Measurements from ENCODE around the gene MYH15. TPM values are rescaled to one million over a fixed set of nuclear protein-coding genes. Genes with fewer than 3 reads are reported as not detected.

Gene MYH15
- total and polyA plus RNA-seq, 10 of the 15 experiments (the other 5 are each of a cell fraction or from before 2014, with no cell fraction given), result 0.05 to 0.27 (median 0.09) TPM; not detected in 1

DNA sequence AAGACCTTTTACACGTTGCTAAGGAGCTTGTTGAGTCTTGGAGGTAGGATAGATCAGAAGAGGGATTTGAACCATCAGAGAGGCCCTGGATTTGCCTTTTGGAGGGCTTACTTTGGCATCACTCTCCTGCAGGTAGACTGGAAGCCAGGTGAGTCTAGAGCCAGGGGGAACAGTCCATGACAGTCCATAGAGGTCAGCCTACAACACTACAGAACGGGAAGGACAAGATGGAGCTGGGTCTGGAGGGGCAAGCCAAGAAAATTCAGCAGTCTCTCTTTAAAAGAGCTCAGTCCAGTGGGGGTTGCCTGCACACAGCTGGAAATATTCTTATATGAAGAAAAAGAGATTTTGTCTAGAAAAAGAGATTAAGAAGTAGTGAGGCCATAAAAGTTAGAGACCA is 153.4 kb downstream of the MYH15 start:
- ChIA-PET POLR2A (no interaction called here), SMC1A (ENCODE audit: uncharacterized antibody, unreplicated experiment) (no interaction called here), RAD21 (ENCODE audit: unreplicated experiment) (no interaction called here), CTCF (interaction anchor here (0.9 kb wide), 1 partner anchor 14 kb away, joined by 3 read pairs; no protein-coding TSS in a partner anchor)
- WGBS (ENCODE audit: insufficient coverage, insufficient replicate concordance, low lambda C conversion rate, missing lambda C conversion rate), result 2% methylated on average over 2 of the region's 2 CpGs
- Histone ChIP-seq H3K4me2 (ENCODE audit: control insufficient read depth, insufficient read depth) (no peak overlapping the region), H3K79me2 (ENCODE audit: control insufficient read depth, insufficient read depth, low read length) (no peaks in the 10 kb centered on the region), H3K4me3 (no peak overlapping the region), H3K36me3 (ENCODE audit: control insufficient read depth in 2 of 2, insufficient read depth in 2 of 2, low read length in 1 of 2) (no peaks in the 10 kb centered on the region), H3K9me3 (replicated peaks; ENCODE audit: control insufficient read depth, insufficient read depth, low read length) (no peaks in the 10 kb centered on the region), H3K9ac (ENCODE audit: control insufficient read depth, insufficient read depth, low read length) (no peak overlapping the region), H4K20me1 (ENCODE audit: control insufficient read depth, insufficient read depth) (no peaks in the 10 kb centered on the region), H3K27ac (ENCODE audit: control insufficient read depth, insufficient read depth) (no peak overlapping the region), H3K27me3 (replicated peaks in 1 of 2; ENCODE audit: control insufficient read depth in 2 of 2, insufficient read depth in 2 of 2, low read length in 1 of 2) (no peaks in the 10 kb centered on the region; a peak in 1 of 4 replicates), H3K4me1 (ENCODE audit: control insufficient read depth, insufficient read depth, low read length) (no peaks in the 10 kb centered on the region), H2AFZ (ENCODE audit: control insufficient read depth, low read depth, low read length) (no peak overlapping the region)
- FAIRE-seq, result no peak
- TF ChIP-seq BRCA1 (IDR thresholded peaks at IDR 0.05; ENCODE audit: low read depth, low read length) (no peak), BMI1 (IDR thresholded peaks at IDR 0.05; ENCODE audit: borderline replicate concordance) (no peak), GABPA (IDR thresholded peaks at IDR 0.05; ENCODE audit: low read depth) (no peak), EZH2 (IDR thresholded peaks at IDR 0.05; ENCODE audit: borderline replicate concordance, control insufficient read depth, low read depth, low read length) (no peak)
- no peak for DNase-seq (ENCODE audit: low read depth, low spot score)
- in situ Hi-C loops (cut with MboI), result no loop called here
- no peak for ATAC-seq
- no TSS peak for BruUV-seq (replicated peaks)
- intact Hi-C loops (cut with micrococcal nuclease; ENCODE audit: unreplicated experiment), result no loop called here

DNA sequence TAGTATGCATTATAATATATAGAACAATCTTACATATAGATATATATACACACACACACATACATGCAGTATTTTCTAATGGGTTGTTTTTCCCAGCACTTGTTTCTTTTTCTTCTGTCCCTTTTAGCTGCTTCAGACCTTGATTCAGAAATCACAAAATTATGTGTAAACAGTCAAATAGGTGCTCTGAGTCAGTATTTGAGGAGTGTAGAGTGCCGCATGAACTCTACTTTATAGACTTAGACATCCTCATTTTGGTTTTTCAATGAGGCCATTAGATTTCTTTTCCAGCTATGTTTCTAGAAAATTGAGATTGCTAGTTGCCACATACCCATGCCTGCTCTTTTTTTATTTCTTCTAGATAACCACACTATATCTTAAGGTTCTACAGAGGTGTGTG is 155.8 kb downstream of the MYH15 start:
- H4K20me1 ChIP-seq (ENCODE audit: control insufficient read depth, insufficient read depth), result no peaks in the 10 kb centered on the region
- H3K27ac ChIP-seq (ENCODE audit: control insufficient read depth, insufficient read depth), result no peak overlapping the region
- no peaks in the 10 kb centered on the region for H3K36me3 ChIP-seq (ENCODE audit: control insufficient read depth in 2 of 2, insufficient read depth in 2 of 2, low read length in 1 of 2)
- H3K9me3 ChIP-seq (replicated peaks; ENCODE audit: control insufficient read depth, insufficient read depth, low read length), result no peaks in the 10 kb centered on the region
- in situ Hi-C loops (cut with MboI), result no loop called here
- no TSS peak for BruUV-seq (replicated peaks)
- POLR2A ChIA-PET, result no interaction called here
- H3K4me3 ChIP-seq, result no peak overlapping the region
- no peak overlapping the region for H3K4me2 ChIP-seq (ENCODE audit: control insufficient read depth, insufficient read depth)
- SMC1A ChIA-PET (ENCODE audit: uncharacterized antibody, unreplicated experiment), result interaction anchor here (0.9 kb wide), 2 partner anchors 8 to 132 kb away, joined by 3 read pairs; partner anchors contain the start of gene IFT57
- intact Hi-C loops (cut with micrococcal nuclease; ENCODE audit: unreplicated experiment), result no loop called here
- no peaks in the 10 kb centered on the region for H3K79me2 ChIP-seq (ENCODE audit: control insufficient read depth, insufficient read depth, low read length)
- CTCF ChIA-PET, result interaction anchor here (0.8 kb wide), 1 partner anchor 13 kb away, joined by 3 read pairs; no protein-coding TSS in a partner anchor
- no peak overlapping the region for H3K9ac ChIP-seq (ENCODE audit: control insufficient read depth, insufficient read depth, low read length)
- FAIRE-seq (peak; percentile 31), ATAC-seq (no peak), DNase-seq (ENCODE audit: low read depth, low spot score) (no peak)
- H3K4me1 ChIP-seq (ENCODE audit: control insufficient read depth, insufficient read depth, low read length), result no peaks in the 10 kb centered on the region
- H3K27me3 ChIP-seq (replicated peaks in 1 of 2; ENCODE audit: control insufficient read depth in 2 of 2, insufficient read depth in 2 of 2, low read length in 1 of 2), result no peaks in the 10 kb centered on the region
- WGBS (ENCODE audit: insufficient coverage, insufficient replicate concordance, low lambda C conversion rate, missing lambda C conversion rate), result 95% methylated on average over 1 of the region's 1 CpG
- RAD21 ChIA-PET (ENCODE audit: unreplicated experiment), result interaction anchor here (0.5 kb wide), 1 partner anchor 33 kb away, joined by 4 read pairs; no protein-coding TSS in a partner anchor
- no peak overlapping the region for H2AFZ ChIP-seq (ENCODE audit: control insufficient read depth, low read depth, low read length)
- TF ChIP-seq PML (IDR thresholded peaks at IDR 0.05; ENCODE audit: low read length) (no peak), TCF12 (IDR thresholded peaks at IDR 0.05; ENCODE audit: low read depth, low read length) (no peak), SUPT20H (IDR thresholded peaks at IDR 0.05; ENCODE audit: borderline replicate concordance, control insufficient read depth, low read depth, low read length) (no peak), MTA3 (IDR thresholded peaks at IDR 0.05; ENCODE audit: borderline replicate concordance, low read length) (no peak), NBN (IDR thresholded peaks at IDR 0.05) (no peak), POU2F2 (IDR thresholded peaks at IDR 0.05; ENCODE audit: borderline replicate concordance, low read depth, low read length) (no peak), ZNF622 (IDR thresholded peaks at IDR 0.05) (no peak)
- TF ChIP-seq, protein P1, sequence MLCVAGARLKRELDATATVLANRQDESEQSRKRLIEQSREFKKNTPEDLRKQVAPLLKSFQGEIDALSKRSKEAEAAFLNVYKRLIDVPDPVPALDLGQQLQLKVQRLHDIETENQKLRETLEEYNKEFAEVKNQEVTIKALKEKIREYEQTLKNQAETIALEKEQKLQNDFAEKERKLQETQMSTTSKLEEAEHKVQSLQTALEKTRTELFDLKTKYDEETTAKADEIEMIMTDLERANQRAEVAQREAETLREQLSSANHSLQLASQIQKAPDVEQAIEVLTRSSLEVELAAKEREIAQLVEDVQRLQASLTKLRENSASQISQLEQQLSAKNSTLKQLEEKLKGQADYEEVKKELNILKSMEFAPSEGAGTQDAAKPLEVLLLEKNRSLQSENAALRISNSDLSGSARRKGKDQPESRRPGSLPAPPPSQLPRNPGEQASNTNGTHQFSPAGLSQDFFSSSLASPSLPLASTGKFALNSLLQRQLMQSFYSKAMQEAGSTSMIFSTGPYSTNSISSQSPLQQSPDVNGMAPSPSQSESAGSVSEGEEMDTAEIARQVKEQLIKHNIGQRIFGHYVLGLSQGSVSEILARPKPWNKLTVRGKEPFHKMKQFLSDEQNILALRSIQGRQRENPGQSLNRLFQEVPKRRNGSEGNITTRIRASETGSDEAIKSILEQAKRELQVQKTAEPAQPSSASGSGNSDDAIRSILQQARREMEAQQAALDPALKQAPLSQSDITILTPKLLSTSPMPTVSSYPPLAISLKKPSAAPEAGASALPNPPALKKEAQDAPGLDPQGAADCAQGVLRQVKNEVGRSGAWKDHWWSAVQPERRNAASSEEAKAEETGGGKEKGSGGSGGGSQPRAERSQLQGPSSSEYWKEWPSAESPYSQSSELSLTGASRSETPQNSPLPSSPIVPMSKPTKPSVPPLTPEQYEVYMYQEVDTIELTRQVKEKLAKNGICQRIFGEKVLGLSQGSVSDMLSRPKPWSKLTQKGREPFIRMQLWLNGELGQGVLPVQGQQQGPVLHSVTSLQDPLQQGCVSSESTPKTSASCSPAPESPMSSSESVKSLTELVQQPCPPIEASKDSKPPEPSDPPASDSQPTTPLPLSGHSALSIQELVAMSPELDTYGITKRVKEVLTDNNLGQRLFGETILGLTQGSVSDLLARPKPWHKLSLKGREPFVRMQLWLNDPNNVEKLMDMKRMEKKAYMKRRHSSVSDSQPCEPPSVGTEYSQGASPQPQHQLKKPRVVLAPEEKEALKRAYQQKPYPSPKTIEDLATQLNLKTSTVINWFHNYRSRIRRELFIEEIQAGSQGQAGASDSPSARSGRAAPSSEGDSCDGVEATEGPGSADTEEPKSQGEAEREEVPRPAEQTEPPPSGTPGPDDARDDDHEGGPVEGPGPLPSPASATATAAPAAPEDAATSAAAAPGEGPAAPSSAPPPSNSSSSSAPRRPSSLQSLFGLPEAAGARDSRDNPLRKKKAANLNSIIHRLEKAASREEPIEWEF (IDR thresholded peaks at IDR 0.05; ENCODE audit: insufficient replicate concordance, low read depth, low read length), result no peak
- TF ChIP-seq, protein P2, sequence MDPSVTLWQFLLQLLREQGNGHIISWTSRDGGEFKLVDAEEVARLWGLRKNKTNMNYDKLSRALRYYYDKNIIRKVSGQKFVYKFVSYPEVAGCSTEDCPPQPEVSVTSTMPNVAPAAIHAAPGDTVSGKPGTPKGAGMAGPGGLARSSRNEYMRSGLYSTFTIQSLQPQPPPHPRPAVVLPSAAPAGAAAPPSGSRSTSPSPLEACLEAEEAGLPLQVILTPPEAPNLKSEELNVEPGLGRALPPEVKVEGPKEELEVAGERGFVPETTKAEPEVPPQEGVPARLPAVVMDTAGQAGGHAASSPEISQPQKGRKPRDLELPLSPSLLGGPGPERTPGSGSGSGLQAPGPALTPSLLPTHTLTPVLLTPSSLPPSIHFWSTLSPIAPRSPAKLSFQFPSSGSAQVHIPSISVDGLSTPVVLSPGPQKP (IDR thresholded peaks at IDR 0.05; ENCODE audit: low read depth, low read length), result no peak

All from GM12878 (cell line).